Vagina (tissue), 2 donors: Measurements from ENCODE around the gene LIMS1.

Source experiments
- CTCF ChIP-seq, 3 experiments: fragments of 450-650 bp in 2 of 3; fragments of 200-600 bp in 1 of 3; sonication (generic) in 1 of 3; IDR thresholded peaks; one replicate each; pipeline ENCODE4 v1.5.1; 2017 to 2019; ENCODE audit warnings: antibody characterized with exemption in 3 of 3, mild to moderate bottlenecking in 2 of 3, moderate library complexity in 2 of 3
- POLR2AphosphoS5 ChIP-seq, 2 donors: sonication (generic); formaldehyde crosslinking; IDR thresholded peaks; one replicate each; pipeline ENCODE4 v1.9.0; 2017; ENCODE audit warnings: antibody characterized with exemption in 2 of 2, mild to moderate bottlenecking in 2 of 2, low read depth in 1 of 2; ENCODE audit not compliant: insufficient read depth in 1 of 2

- no peak for TF ChIP-seq CTCF (IDR thresholded peaks at IDR 0.05)
- peak in 1 of 2 donors; percentile 10 for TF ChIP-seq POLR2AphosphoS5 (IDR thresholded peaks at IDR 0.05; ENCODE audit: insufficient read depth in 1 of 2, low read depth in 1 of 2)
Observed at GRCh38 chr2:108594132-108594981, 60.1 kb downstream of the LIMS1 start.
